GM12878 (cell line): Measurements from ENCODE around the gene SETD2.

ENCODE experiments used
- EP300 ChIP-seq, 2 experiments: fragments of 150-350 bp in 1 of 2; IDR thresholded peaks; 2 replicates each; pipeline ENCODE4 v1.6.1; 2011 to 2012; ENCODE audit warnings: low read depth in 2 of 2, low read length in 2 of 2, borderline replicate concordance in 1 of 2, improper control_type of control experiment in 1 of 2, inconsistent platforms in 1 of 2; ENCODE audit not compliant: control insufficient read depth in 1 of 2
- SMAD1 ChIP-seq: fragments of 450-650 bp; IDR thresholded peaks from 2 replicates; pipeline ENCODE4 v1.6.1; 2018; ENCODE audit warnings: mild to moderate bottlenecking, low read depth; ENCODE audit not compliant: partially characterized antibody
- TF ChIP-seq, protein P1 (sequence below): IDR thresholded peaks from 2 replicates; pipeline ENCODE4 v1.6.1; 2012; ENCODE audit warnings: mild to moderate bottlenecking, low read depth, low read length

DNA sequence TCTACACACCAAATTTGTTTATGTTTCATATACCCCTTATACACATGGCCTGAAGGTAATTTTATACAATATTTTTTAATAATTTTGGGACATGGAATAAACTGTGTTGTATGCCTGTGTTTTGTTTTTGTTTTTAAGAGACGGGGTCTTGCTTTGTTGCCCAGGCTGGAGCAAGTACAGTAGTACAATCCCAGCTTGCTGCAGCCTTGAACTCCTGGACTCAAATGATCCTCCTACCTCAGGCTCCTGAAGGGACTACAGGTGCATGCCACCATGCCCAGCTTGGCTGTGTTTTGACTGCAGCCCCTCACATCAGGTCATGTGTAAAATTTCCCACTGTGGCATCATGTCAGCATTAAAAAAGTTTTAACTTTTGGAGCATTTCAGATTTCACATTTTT lies 18.6 kb downstream of the SETD2 start:
- no peak for TF ChIP-seq EP300 (IDR thresholded peaks at IDR 0.05; ENCODE audit: borderline replicate concordance in 1 of 2, control insufficient read depth in 1 of 2, low read depth in 2 of 2, low read length in 2 of 2)
- no peak for TF ChIP-seq SMAD1
- TF ChIP-seq, protein P1, sequence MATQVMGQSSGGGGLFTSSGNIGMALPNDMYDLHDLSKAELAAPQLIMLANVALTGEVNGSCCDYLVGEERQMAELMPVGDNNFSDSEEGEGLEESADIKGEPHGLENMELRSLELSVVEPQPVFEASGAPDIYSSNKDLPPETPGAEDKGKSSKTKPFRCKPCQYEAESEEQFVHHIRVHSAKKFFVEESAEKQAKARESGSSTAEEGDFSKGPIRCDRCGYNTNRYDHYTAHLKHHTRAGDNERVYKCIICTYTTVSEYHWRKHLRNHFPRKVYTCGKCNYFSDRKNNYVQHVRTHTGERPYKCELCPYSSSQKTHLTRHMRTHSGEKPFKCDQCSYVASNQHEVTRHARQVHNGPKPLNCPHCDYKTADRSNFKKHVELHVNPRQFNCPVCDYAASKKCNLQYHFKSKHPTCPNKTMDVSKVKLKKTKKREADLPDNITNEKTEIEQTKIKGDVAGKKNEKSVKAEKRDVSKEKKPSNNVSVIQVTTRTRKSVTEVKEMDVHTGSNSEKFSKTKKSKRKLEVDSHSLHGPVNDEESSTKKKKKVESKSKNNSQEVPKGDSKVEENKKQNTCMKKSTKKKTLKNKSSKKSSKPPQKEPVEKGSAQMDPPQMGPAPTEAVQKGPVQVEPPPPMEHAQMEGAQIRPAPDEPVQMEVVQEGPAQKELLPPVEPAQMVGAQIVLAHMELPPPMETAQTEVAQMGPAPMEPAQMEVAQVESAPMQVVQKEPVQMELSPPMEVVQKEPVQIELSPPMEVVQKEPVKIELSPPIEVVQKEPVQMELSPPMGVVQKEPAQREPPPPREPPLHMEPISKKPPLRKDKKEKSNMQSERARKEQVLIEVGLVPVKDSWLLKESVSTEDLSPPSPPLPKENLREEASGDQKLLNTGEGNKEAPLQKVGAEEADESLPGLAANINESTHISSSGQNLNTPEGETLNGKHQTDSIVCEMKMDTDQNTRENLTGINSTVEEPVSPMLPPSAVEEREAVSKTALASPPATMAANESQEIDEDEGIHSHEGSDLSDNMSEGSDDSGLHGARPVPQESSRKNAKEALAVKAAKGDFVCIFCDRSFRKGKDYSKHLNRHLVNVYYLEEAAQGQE: no peak
